ENCODE measurements around the gene MSH6. TPM values are rescaled to one million over a fixed set of nuclear protein-coding genes. Genes with fewer than 3 reads are reported as not detected.

Gene MSH6, protein sequence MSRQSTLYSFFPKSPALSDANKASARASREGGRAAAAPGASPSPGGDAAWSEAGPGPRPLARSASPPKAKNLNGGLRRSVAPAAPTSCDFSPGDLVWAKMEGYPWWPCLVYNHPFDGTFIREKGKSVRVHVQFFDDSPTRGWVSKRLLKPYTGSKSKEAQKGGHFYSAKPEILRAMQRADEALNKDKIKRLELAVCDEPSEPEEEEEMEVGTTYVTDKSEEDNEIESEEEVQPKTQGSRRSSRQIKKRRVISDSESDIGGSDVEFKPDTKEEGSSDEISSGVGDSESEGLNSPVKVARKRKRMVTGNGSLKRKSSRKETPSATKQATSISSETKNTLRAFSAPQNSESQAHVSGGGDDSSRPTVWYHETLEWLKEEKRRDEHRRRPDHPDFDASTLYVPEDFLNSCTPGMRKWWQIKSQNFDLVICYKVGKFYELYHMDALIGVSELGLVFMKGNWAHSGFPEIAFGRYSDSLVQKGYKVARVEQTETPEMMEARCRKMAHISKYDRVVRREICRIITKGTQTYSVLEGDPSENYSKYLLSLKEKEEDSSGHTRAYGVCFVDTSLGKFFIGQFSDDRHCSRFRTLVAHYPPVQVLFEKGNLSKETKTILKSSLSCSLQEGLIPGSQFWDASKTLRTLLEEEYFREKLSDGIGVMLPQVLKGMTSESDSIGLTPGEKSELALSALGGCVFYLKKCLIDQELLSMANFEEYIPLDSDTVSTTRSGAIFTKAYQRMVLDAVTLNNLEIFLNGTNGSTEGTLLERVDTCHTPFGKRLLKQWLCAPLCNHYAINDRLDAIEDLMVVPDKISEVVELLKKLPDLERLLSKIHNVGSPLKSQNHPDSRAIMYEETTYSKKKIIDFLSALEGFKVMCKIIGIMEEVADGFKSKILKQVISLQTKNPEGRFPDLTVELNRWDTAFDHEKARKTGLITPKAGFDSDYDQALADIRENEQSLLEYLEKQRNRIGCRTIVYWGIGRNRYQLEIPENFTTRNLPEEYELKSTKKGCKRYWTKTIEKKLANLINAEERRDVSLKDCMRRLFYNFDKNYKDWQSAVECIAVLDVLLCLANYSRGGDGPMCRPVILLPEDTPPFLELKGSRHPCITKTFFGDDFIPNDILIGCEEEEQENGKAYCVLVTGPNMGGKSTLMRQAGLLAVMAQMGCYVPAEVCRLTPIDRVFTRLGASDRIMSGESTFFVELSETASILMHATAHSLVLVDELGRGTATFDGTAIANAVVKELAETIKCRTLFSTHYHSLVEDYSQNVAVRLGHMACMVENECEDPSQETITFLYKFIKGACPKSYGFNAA (N-terminal part only)
- 10 to 100 TPM; 15.2 to 30.9 (median 25.3) TPM for total RNA-seq
- 10 to 100 TPM in 1 of 2 donors, 1 to 10 TPM in 1; 4.3 to 11.4 TPM for polyA plus RNA-seq

DNA sequence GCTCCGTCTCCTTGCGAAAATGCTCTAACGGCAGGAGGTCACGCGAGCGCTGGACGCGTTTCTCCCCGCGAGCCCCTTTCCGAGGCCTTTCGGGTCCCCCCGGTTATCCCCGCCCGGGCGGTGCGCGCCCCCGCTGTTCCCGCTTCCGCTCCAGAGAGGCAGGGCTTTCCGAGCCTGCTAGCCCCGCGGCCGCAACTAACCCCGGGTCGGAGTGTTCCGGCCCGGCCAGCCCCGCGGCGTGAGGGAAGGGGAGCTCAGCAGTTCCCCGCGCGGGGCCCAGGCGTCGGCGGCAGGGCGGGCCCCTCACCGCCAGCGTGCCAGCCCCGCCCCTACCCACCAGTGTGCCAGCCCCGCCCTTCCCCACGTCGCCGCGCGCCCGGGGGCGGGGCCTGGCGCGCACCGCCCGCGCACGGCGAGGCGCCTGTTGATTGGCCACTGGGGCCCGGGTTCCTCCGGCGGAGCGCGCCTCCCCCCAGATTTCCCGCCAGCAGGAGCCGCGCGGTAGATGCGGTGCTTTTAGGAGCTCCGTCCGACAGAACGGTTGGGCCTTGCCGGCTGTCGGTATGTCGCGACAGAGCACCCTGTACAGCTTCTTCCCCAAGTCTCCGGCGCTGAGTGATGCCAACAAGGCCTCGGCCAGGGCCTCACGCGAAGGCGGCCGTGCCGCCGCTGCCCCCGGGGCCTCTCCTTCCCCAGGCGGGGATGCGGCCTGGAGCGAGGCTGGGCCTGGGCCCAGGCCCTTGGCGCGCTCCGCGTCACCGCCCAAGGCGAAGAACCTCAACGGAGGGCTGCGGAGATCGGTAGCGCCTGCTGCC, at the start of gene MSH6:
Gene MSH6 (plus strand): TSS at position 475 of the 815 bp plus-strand sequence. CDS start 89 bp downstream, at position 564.
- Histone ChIP-seq H3K4me1 (peaks cover 0 to 4% (median 0%) of the 10 kb centered on the region in 3 donors), H3K4me3 (peak within 1 kb of the TSS; percentile 51 to 82 (median 64)), H3K27me3 (no peaks in the 10 kb centered on the region), H3K36me3 (no peaks in the 10 kb centered on the region), H3K27ac (peak within 1 kb of the TSS; percentile 82 to 92 (median 92)), H3K9me3 (no peaks in the 10 kb centered on the region)
- DNase-seq (peak; percentile 86 to 94 (median 92)), ATAC-seq (peak; percentile 93 to 97 (median 96)), FAIRE-seq (no peak)
- intact Hi-C loops (cut with DNase I): no loop called here
- 0 to 1% methylated on average over 73 to 98 of the region's 98 CpGs for WGBS, 2 donors
- TF ChIP-seq, protein P1, sequence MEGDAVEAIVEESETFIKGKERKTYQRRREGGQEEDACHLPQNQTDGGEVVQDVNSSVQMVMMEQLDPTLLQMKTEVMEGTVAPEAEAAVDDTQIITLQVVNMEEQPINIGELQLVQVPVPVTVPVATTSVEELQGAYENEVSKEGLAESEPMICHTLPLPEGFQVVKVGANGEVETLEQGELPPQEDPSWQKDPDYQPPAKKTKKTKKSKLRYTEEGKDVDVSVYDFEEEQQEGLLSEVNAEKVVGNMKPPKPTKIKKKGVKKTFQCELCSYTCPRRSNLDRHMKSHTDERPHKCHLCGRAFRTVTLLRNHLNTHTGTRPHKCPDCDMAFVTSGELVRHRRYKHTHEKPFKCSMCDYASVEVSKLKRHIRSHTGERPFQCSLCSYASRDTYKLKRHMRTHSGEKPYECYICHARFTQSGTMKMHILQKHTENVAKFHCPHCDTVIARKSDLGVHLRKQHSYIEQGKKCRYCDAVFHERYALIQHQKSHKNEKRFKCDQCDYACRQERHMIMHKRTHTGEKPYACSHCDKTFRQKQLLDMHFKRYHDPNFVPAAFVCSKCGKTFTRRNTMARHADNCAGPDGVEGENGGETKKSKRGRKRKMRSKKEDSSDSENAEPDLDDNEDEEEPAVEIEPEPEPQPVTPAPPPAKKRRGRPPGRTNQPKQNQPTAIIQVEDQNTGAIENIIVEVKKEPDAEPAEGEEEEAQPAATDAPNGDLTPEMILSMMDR (IDR thresholded peaks at IDR 0.05): no peak

DNA sequence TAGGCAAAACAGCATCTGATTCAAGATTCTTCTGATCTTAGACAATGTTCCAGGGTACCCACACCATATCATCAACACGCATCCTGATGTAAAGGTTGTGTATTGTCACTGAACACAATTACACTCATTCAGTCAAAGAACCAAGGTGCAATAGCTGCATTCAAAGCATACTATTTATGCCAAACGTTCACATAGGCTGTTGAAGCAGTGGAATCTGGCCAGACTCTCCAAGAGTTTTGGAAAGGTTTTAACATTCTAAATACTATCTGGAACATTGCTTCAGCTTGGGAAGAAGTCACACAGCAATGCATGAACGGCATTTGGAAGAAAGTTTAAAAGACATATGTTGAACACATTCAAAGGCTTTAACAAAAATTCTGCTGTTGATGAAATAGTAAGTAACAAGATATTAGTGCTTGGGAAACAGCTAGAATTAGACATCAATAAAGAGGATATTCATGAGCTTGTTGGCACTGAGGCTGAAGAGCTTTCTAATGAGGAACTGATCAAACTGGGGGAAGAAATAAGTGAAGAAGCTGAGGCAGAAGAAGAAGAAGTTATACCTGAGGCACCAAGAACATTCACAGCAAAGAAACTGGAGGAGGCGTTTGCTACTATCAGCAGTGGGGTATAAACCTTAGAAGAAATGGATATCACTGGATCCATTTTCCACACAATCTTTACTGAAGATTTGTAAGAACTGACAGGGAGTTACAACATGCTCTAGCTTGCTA, 47.6 kb upstream of the MSH6 start:
- Histone ChIP-seq H3K4me3 (no peak overlapping the region), H3K27me3 (no peaks in the 10 kb centered on the region), H3K4me1 (no peaks in the 10 kb centered on the region), H3K36me3 (no peaks in the 10 kb centered on the region), H3K27ac (no peak overlapping the region), H3K9me3 (no peaks in the 10 kb centered on the region)
- no peak for DNase-seq
- TF ChIP-seq, protein P1 (IDR thresholded peaks at IDR 0.05): no peak
- FAIRE-seq: no peak
- 55 to 57% methylated on average over 4 of the region's 4 CpGs for WGBS, 2 donors
- no peak for ATAC-seq
- intact Hi-C loops (cut with DNase I): no loop called here

DNA sequence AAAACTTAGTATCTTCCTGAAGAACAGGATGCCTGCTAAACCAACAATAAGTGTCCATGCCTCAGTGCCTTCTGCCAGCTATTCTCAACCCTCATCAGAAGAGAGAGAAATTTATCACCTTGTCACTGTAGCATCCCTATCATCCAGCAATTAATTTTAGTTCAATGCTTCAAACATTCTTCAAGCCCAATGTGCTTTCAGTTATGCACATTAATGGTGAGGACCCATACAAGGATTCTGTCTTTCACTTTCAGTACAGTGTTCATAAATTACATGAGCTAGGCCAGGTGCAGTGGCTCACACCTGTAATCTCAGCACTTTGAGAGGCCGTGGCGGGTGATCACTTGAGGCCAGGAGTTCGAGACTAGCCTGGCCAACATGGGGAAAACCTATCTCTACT, 47.0 kb upstream of the MSH6 start:
- WGBS, 2 donors: 93 to 95% methylated on average over 3 of the region's 3 CpGs
- no peaks in the 10 kb centered on the region for H3K4me1 ChIP-seq
- H3K9me3 ChIP-seq: no peaks in the 10 kb centered on the region
- TF ChIP-seq, protein P1 (IDR thresholded peaks at IDR 0.05): no peak
- no peaks in the 10 kb centered on the region for H3K27me3 ChIP-seq
- ATAC-seq (no peak), DNase-seq (no peak), FAIRE-seq (no peak)
- H3K27ac ChIP-seq: no peak overlapping the region
- no peaks in the 10 kb centered on the region for H3K36me3 ChIP-seq
- intact Hi-C loops (cut with DNase I): no loop called here
- no peak overlapping the region for H3K4me3 ChIP-seq
